ENCODE results near the gene CGB7.
"Not testable (repeated sequence)": the region's sequence is repeated elsewhere in the genome, so short reads cannot be mapped to it uniquely, and the experiment has no call there.

The CGB7 gene

DNA sequence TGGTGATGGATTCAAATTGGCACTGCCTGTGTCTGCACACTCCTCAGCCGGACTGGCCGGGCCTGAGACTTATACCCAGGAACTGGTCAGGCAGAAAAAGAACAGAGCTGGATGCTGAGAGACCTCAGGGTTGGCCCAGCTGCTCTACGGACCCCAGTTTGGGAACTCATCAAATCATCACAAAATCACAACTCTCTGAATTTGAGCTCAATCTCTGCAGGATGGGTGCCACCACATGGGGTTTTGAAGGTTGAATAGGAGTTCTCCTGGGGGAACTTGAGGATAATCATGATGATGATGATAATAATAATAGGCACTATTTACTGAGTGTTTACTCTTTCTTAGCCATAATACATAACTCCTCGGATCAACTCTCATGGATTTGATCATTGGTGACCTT, 14.9 kb downstream of the CGB7 start:
- not testable (repeated sequence) for DNase-seq (ENCODE audit: extremely low read depth, low read depth)

DNA sequence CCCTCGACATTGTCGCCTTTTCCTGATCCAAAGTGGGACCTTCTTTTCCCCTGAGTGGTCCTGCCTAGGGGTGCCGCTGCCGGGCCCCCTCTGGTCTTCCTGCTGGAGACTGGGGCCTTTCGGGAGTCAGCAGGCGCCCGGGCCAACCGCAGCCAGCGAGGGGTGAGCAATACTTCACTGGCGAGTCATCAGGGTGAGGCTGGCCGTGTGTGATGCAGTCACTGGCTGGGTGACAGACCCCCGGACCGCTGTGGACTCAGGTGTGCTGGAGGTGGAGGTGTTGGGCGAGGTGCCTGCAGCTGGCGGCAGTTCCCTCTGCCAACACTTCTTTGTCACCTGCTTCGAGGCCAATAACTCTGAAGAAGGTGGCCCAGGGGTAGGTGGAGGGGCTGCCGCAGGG, 15.4 kb downstream of the CGB7 start:
- TF ChIP-seq, protein P1, sequence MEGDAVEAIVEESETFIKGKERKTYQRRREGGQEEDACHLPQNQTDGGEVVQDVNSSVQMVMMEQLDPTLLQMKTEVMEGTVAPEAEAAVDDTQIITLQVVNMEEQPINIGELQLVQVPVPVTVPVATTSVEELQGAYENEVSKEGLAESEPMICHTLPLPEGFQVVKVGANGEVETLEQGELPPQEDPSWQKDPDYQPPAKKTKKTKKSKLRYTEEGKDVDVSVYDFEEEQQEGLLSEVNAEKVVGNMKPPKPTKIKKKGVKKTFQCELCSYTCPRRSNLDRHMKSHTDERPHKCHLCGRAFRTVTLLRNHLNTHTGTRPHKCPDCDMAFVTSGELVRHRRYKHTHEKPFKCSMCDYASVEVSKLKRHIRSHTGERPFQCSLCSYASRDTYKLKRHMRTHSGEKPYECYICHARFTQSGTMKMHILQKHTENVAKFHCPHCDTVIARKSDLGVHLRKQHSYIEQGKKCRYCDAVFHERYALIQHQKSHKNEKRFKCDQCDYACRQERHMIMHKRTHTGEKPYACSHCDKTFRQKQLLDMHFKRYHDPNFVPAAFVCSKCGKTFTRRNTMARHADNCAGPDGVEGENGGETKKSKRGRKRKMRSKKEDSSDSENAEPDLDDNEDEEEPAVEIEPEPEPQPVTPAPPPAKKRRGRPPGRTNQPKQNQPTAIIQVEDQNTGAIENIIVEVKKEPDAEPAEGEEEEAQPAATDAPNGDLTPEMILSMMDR (IDR thresholded peaks at IDR 0.05; ENCODE audit: low read depth, low read length): no peak
- no peak for DNase-seq (ENCODE audit: extremely low read depth, low read depth)

DNA sequence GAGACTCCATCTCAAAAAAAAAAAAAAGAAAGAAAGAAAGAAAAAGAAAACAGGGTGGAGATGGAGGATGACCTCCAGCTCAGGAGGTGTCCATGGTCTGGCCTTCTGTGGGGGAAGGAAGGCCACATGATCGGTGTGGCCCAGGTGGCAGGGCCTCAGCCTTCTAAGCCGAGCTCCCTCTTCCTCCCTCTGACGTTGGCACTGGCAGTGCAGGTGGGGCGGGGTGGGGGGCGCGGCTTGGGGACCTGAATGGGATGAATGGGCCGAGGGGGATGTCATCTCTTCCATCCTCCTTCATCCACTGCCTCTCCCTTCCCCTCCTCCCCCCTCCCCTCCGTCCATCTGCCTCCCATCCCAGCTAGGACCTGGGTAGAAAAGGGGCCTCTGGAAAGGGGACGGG, 17.8 kb downstream of the CGB7 start:
- not testable (repeated sequence) for DNase-seq (ENCODE audit: extremely low read depth, low read depth)

DNA sequence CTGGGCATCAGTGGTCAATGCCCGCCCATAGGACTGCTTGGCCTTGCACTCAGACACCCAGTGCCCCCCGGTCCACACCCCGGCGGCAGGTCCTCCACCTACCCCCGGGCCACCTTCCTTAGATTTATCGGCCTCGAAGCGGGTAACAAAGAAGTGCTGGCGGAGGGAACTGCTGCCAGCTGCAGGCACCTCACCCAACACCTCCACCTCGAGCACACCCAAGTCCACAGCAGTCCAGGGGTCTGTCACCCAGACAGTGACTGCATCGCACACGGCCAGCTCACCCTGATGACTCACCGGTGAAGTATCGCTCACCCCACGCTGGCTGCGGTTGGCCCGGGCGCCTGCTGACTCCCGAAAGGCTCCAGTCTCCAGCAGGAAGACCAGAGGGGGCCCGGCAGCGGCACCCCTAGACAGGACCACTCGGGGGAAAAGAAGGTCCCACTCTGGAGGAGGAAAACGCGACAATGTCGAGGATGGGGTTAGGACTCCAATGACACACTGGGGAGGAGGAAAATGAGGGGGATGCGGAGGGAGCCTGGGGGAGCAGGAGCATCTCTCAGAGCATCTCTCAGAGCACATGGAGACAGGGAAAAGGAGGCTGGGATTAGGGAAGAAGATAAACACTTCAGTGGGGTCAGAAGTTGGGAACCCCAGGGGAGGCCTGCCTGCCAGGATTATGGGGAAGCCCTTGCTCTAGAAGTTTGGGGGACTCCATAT, 18.8 kb downstream of the CGB7 start:
- not testable (repeated sequence) for DNase-seq (ENCODE audit: extremely low read depth, low read depth)

DNA sequence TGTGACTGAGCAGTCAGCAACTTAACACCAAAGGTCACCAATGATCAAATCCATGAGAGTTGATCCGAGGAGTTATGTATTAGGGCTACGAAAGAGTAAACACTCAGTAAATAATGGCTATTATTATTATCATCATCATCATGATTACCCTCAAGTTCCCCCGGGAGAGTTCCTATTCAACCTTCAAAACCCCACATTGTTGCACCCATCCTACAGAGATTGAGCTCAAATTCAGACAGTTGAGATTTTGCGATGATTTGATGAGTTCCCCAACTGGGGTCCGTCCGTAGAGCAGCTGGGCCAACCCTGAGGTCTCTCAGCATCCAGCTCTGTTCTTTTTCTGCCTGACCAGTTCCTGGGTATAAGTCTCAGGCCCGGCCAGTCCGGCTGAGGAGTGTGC, 19.4 kb downstream of the CGB7 start:
- not testable (repeated sequence) for DNase-seq (ENCODE audit: extremely low read depth, low read depth)

DNA sequence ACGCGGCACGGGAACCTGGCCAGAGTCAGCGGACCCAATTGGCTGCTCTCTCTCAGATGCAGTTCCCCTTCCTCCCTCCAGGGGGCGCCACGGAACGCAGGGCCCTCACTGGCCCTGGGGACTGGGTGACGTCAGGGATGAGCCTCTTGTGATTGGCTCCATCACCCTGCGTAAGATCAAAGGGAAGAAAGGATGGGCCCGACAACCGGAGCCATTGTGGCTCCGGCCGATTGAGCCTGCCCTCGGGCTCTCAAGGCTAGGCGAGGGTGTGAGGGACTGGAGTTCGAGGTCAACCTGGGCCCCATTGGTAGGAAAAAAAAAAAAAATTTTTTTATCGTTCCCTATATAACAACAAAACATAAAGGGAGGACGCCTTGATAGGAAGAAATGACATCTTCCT, 20.7 kb downstream of the CGB7 start, which contains the start of gene CGB1:
TSS of gene CGB1 (minus strand) at position 81 of the 400 bp plus-strand sequence. CDS start 184 bp downstream, outside the sequence.
- DNase-seq (ENCODE audit: extremely low read depth, low read depth): not testable (repeated sequence)

DNA sequence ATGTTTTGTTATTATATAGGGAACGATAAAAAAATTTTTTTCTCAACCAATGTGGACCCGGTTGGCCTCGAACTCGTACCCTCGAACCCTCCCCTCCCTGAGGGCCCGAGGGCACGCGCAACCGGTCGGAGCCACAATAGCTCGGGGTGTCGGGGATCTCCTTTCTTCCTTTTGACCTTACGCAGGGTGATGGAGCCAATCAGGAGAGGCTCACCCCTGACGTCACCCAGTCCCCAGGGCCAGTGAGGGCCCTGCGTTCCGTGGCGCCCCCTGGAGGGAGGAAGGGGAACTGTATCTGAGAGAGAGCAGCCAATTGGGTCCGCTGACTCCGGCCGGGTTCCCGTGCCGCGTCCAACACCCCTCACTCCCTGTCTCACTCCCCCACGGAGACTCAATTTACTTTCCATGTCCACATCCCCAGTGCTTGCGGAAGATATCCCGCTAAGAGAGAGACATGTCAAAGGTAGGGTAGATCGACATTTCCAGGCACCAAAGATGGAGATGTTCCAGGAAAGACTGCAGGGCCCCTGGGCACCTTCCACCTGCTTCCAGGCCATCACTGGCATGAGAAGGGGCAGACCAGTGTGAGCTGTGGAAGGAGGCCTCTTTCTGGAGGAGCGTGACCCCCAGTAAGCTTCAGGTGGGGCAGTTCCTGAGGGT, 25.8 kb downstream of the CGB7 start, which contains the start of gene CGB2:
TSS of gene CGB2 (plus strand) at position 249 of the 660 bp plus-strand sequence. CDS start at position 455, 206 bp downstream.
- DNase-seq (ENCODE audit: extremely low read depth, low read depth): not testable (repeated sequence)

DNA sequence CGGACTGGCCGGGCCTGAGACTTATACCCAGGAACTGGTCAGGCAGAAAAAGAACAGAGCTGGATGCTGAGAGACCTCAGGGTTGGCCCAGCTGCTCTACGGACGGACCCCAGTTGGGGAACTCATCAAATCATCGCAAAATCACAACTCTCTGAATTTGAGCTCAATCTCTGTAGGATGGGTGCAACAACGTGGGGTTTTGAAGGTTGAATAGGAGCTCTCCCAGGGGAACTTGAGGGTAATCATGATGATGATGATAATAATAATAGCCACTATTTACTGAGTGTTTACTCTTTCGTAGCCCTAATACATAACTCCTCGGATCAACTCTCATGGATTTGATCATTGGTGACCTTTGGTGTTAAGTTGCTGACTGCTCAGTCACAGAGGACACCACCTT, 27.2 kb downstream of the CGB7 start:
- not testable (repeated sequence) for DNase-seq (ENCODE audit: extremely low read depth, low read depth)

DNA sequence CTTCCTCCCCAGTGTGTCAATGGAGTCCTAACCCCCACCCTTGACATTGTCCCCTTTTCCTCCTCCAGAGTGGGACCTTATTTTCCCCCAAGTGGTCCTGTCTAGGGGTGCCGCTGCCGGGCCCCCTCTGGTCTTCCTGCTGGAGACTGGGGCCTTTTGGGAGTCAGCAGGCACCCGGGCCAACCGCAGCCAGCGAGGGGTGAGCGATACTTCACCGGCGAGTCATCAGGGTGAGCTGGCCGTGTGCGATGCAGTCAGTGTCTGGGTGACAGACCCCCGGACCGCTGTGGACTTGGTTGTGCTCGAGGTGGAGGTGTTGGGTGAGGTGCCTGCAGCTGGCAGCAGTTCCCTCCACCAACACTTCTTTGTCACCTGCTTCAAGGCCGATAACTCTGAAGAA, 27.8 kb downstream of the CGB7 start:
- not testable (repeated sequence) for DNase-seq (ENCODE audit: extremely low read depth, low read depth)

DNA sequence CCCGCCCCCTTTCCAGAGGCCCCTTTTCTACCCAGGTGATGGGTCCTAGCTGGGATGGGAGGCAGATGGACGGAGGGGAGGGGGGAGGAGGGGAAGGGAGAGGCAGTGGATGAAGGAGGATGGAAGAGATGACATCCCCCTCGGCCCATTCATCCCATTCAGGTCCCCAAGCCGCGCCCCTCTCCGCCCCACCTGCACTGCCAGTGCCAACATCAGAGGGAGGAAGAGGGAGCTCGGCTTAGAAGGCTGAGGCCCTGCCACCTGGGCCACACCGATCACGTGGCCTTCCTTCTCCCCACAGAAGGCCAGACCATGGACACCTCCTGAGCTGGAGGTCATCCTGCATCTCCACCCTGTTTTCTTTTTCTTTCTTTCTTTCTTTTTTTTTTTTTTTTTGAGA, 28.9 kb downstream of the CGB7 start:
- DNase-seq (ENCODE audit: extremely low read depth, low read depth): not testable (repeated sequence)

DNA sequence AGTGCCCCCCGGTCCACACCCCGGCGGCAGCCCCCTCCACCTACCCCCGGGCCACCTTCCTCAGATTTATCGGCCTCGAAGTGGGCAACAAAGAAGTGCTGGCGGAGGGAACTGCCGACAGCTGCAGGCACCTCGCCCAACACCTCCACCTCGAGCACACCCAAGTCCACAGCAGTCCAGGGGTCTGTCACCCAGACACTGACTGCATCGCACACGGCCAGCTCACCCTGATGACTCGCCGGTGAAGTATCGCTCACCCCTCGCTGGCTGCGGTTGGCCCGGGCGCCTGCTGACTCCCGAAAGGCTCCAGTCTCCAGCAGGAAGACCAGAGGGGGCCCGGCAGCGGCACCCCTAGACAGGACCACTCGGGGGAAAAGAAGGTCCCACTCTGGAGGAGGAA, 31.9 kb downstream of the CGB7 start:
- not testable (repeated sequence) for DNase-seq (ENCODE audit: extremely low read depth, low read depth)

DNA sequence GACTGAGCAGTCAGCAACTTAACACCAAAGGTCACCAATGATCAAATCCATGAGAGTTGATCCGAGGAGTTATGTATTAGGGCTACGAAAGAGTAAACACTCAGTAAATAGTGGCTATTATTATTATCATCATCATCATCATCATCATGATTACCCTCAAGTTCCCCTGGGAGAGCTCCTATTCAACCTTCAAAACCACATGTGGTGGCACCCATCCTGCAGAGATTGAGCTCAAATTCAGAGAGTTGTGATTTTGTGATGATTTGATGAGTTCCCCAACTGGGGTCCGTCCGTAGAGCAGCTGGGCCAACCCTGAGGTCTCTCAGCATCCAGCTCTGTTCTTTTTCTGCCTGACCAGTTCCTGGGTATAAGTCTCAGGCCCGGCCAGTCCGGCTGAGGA, 32.5 kb downstream of the CGB7 start:
- DNase-seq (ENCODE audit: extremely low read depth, low read depth): not testable (repeated sequence)

DNA sequence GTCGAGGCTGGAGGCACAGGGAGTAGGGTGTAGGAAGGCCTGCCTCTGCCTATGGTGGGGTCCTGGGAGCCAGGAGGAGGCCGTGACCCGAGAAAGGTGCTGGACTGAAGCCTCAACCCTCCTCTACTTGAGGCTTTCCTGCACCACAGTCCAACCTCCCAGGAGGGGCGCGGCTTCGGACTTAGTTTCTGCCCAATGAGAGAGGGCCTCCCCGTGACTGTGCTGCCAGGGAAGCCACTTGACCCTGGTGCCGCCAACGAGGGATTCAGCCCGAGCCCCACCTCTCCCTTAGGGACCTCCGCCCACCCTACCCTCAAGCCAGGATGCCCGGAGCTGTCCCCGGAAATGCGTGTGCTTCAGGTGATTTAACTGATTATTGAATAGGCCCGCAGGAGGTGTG, 33.3 kb downstream of the CGB7 start, which contains the start of gene CGB3:
TSS of gene CGB3 (minus strand) at position 101 of the 400 bp plus-strand sequence. CDS start 362 bp downstream, outside the sequence.
- DNase-seq (ENCODE audit: extremely low read depth, low read depth): not testable (repeated sequence)

DNA sequence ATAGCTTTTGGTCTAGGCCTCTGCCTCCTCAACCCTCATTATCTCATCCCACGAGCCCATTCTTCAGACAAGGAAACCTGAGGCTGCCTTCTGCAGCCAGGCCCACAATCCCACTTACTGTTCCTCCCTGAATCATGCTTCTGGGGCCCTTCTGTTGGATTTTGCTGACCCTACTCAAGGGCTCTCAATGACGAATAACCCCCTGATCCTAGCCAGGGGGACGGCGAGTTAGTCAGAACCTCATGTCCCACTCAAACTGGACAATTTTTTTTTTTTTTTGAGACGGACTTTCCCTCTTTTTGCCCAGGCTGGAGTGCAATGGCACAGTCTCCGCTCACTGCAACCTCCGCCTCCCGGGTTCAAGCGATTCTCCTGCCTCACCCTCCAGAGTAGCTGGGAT, 35.4 kb downstream of the CGB7 start:
- TF ChIP-seq, protein P1 (IDR thresholded peaks at IDR 0.05; ENCODE audit: low read depth, low read length): no peak
- no peak for DNase-seq (ENCODE audit: extremely low read depth, low read depth)
